Smooth muscle cell (in vitro differentiated cells): ENCODE results near the gene DCTN2. TPM values are rescaled to one million over a fixed set of nuclear protein-coding genes. Genes with fewer than 3 reads are reported as not detected.

ENCODE experiments used
- DNase-seq: peaks from one replicate; lab custom pipeline; 2025; ENCODE audit not compliant: unreplicated experiment; lab: John Stamatoyannopoulos, UW
- H2AFZ ChIP-seq: fragments of 200-600 bp; sonication (generic); 2 replicates; pipeline ENCODE4 v1.6.0; 2016; ENCODE audit warnings: antibody characterized with exemption, low read depth, mild to moderate bottlenecking
- H3F3A ChIP-seq: fragments of 200-600 bp; sonication (generic); 2 replicates; pipeline ENCODE4 v1.6.0; 2017; ENCODE audit warnings: antibody characterized with exemption, low read depth
- H3K27ac ChIP-seq: fragments of 200-600 bp; sonication (generic); 2 replicates; pipeline ENCODE4 v1.5.1; 2016; ENCODE audit warnings: low read depth, mild to moderate bottlenecking
- H3K27me3 ChIP-seq: fragments of 200-600 bp; sonication (generic); 2 replicates; pipeline ENCODE4 v1.6.1; 2016; ENCODE audit warnings: low read depth, mild to moderate bottlenecking
- H3K36me3 ChIP-seq: fragments of 200-600 bp; sonication (generic); 2 replicates; pipeline ENCODE4 v1.5.1; 2016; ENCODE audit warnings: low read depth
- H3K4me1 ChIP-seq: fragments of 200-600 bp; sonication (generic); 2 replicates; pipeline ENCODE4 v1.5.1; 2016; ENCODE audit warnings: low read depth
- H3K4me2 ChIP-seq: fragments of 200-600 bp; sonication (generic); 2 replicates; pipeline ENCODE4 v1.6.0; 2016; ENCODE audit warnings: mild to moderate bottlenecking
- H3K4me3 ChIP-seq: fragments of 200-600 bp; sonication (generic); 2 replicates; pipeline ENCODE4 v1.5.1; 2016; ENCODE audit warnings: mild to moderate bottlenecking
- H3K79me2 ChIP-seq: fragments of 200-600 bp; sonication (generic); 2 replicates; pipeline ENCODE4 v1.6.0; 2016; ENCODE audit warnings: low read depth, mild to moderate bottlenecking
- H3K9ac ChIP-seq: fragments of 200-600 bp; sonication (generic); 2 replicates; pipeline ENCODE4 v1.6.0; 2016; ENCODE audit warnings: low read depth
- H3K9me3 ChIP-seq: fragments of 200-600 bp; sonication (generic); replicated peaks from 2 replicates; pipeline ENCODE4 v1.5.1; 2016; ENCODE audit warnings: low read depth
- H4K20me1 ChIP-seq: fragments of 200-600 bp; sonication (generic); 2 replicates; pipeline ENCODE4 v1.6.0; 2016; ENCODE audit warnings: low read depth
- CTCF ChIP-seq: fragments of 200-600 bp; sonication (generic); IDR thresholded peaks from 2 replicates; pipeline ENCODE4 v1.5.1; 2017; ENCODE audit warnings: borderline replicate concordance, mild to moderate bottlenecking, antibody characterized with exemption; ENCODE audit not compliant: insufficient read depth, poor library complexity, severe bottlenecking
- WGBS: methylation state at CpG from one replicate; pipeline ENCODE4 v1.1.7; 2016; ENCODE audit warnings: low lambda C conversion rate; 5-methylcytosine and 5-hydroxymethylcytosine counted together
- polyA plus RNA-seq: library from polyadenylated mRNA; unstranded; fragments of >200 nt; fragmentation: Nextera tagmentation; extraction: Ambion mirVana; gene quantifications from 2 replicates; pipeline ENCODE4 v1.2.1, GENCODE V29; 2016
- total RNA-seq: library from RNA; depleted of rRNA; stranded (reverse); fragments of >200 nt; gene quantifications from 2 replicates; pipeline ENCODE4 v1.2.3, GENCODE V29; 2014

DCTN2 gene
- total and polyA plus RNA-seq, 2 experiments from 2014 or later, result 107 to 119 TPM

- Histone ChIP-seq H3F3A (peaks cover 69% of the 10 kb centered on the region), H3K79me2 (peaks cover 22% of the 10 kb centered on the region), H2AFZ (no peak overlapping the region), H3K36me3 (peaks cover 5% of the 10 kb centered on the region), H3K9ac (no peak overlapping the region), H3K4me3 (no peak overlapping the region), H3K4me2 (no peak overlapping the region), H3K4me1 (peaks cover 18% of the 10 kb centered on the region), H3K9me3 (no peaks in the 10 kb centered on the region), H3K27me3 (no peaks in the 10 kb centered on the region), H4K20me1 (peaks cover 41% of the 10 kb centered on the region), H3K27ac (peak overlapping the region; percentile 98)
- DNase-seq, result no peak
- TF ChIP-seq CTCF, result no peak
- 94% methylated on average over 11 of the region's 11 CpGs for WGBS
Observed at GRCh38 chr12:57516617-57517153, 30.3 kb downstream of the DCTN2 start.

- peaks cover 47% of the 10 kb centered on the region for H4K20me1 ChIP-seq
- H3K9ac ChIP-seq, result no peak overlapping the region
Observed at GRCh38 chr12:57515934-57516541, 31.0 kb downstream of the DCTN2 start.

GRCh38 chr12:57515408-57515933 lies 31.5 kb downstream of the DCTN2 start:
- no peak overlapping the region for H2AFZ ChIP-seq
- H4K20me1 ChIP-seq, result peaks cover 47% of the 10 kb centered on the region
- H3K36me3 ChIP-seq, result peaks cover 5% of the 10 kb centered on the region
- H3K4me3 ChIP-seq, result no peak overlapping the region
- peaks cover 70% of the 10 kb centered on the region for H3F3A ChIP-seq
- peaks cover 31% of the 10 kb centered on the region for H3K79me2 ChIP-seq
- DNase-seq, result no peak
- no peaks in the 10 kb centered on the region for H3K27me3 ChIP-seq
- H3K4me2 ChIP-seq, result no peak overlapping the region
- H3K9me3 ChIP-seq, result no peaks in the 10 kb centered on the region
- peaks cover 10% of the 10 kb centered on the region for H3K4me1 ChIP-seq
- WGBS, result 97% methylated on average over 3 of the region's 3 CpGs
- no peak for TF ChIP-seq CTCF
- no peak overlapping the region for H3K9ac ChIP-seq
- peak overlapping the region; percentile 98 for H3K27ac ChIP-seq

More at GRCh38 chr12:57515934-57516541, 31.0 kb downstream of the DCTN2 start:
- Histone ChIP-seq H3K79me2 (peaks cover 27% of the 10 kb centered on the region), H3K4me2 (no peak overlapping the region), H3K4me3 (no peak overlapping the region), H3K36me3 (peaks cover 5% of the 10 kb centered on the region), H2AFZ (no peak overlapping the region), H3K4me1 (peaks cover 12% of the 10 kb centered on the region), H3K9me3 (no peaks in the 10 kb centered on the region), H3K27me3 (no peaks in the 10 kb centered on the region), H3K27ac (peak overlapping the region; percentile 98), H3F3A (peaks cover 67% of the 10 kb centered on the region)
- TF ChIP-seq CTCF, result no peak
- 86% methylated on average over 11 of the region's 11 CpGs for WGBS
- DNase-seq, result no peak
